Cerebellar cortex (tissue), 1 donor: Measurements from ENCODE around the gene ZNF555.
"Not testable (repeated sequence)": the region's sequence is repeated elsewhere in the genome, so short reads cannot be mapped to it uniquely, and the experiment has no call there.

Experiments
- DNase-seq: peaks from one replicate; pipeline ENCODE4 v3.0.0-alpha.2; 2015; ENCODE audit warnings: low spot score

The ZNF555 gene

GRCh38 chr19:2867025-2867991, 26.0 kb downstream of the ZNF555 start, which contains the start of gene ZNF556:
TSS of gene ZNF556 (plus strand) at chr19:2867335. CDS start at chr19:2867422, 87 bp downstream.
- DNase-seq = peak; percentile 100

GRCh38 chr19:2869618-2870017, 28.3 kb downstream of the ZNF555 start:
- no peak for DNase-seq

GRCh38 chr19:2872175-2872574, 30.9 kb downstream of the ZNF555 start:
- DNase-seq = peak; percentile 20

- no peak for DNase-seq
Observed at GRCh38 chr19:2877398-2878331, 36.4 kb downstream of the ZNF555 start.

GRCh38 chr19:2883686-2884439, 42.6 kb downstream of the ZNF555 start:
- no peak for DNase-seq

- DNase-seq = no peak
Observed at GRCh38 chr19:2885736-2886135, 44.5 kb downstream of the ZNF555 start.

GRCh38 chr19:2887391-2887914, 46.2 kb downstream of the ZNF555 start:
- peak; percentile 93 for DNase-seq

- DNase-seq = no peak
Observed at GRCh38 chr19:2888731-2889224, 47.5 kb downstream of the ZNF555 start.

- DNase-seq = peak; percentile 69
Observed at GRCh38 chr19:2890531-2890930, 49.3 kb downstream of the ZNF555 start.

- DNase-seq = no peak
Observed at GRCh38 chr19:2896694-2897093, 55.4 kb downstream of the ZNF555 start.

GRCh38 chr19:2900296-2901252, 59.3 kb downstream of the ZNF555 start, which contains the start of gene ZNF57:
TSS of gene ZNF57 (plus strand) at chr19:2900928. CDS start at chr19:2901046, 118 bp downstream.
- peak; percentile 100 for DNase-seq

GRCh38 chr19:2902590-2903218, 61.4 kb downstream of the ZNF555 start:
- DNase-seq = no peak

- not testable (repeated sequence) for DNase-seq
Observed at GRCh38 chr19:2903326-2903725, 62.1 kb downstream of the ZNF555 start.

GRCh38 chr19:2905918-2906519, 64.7 kb downstream of the ZNF555 start:
- no peak for DNase-seq

GRCh38 chr19:2906631-2907195, 65.4 kb downstream of the ZNF555 start:
- no peak for DNase-seq
